ENCODE results near the gene ZBTB21.
"Not testable (repeated sequence)": the region's sequence is repeated elsewhere in the genome, so short reads cannot be mapped to it uniquely, and the experiment has no call there.

Gene ZBTB21

GRCh38 chr21:42016364-42016985 is 6.3 kb upstream of the ZBTB21 start:
- DNase-seq = no peak

- DNase-seq = no peak
Measured at GRCh38 chr21:42013931-42014330, 3.8 kb upstream of the ZBTB21 start.

- no peak for DNase-seq
Measured at GRCh38 chr21:42013376-42013775, 3.2 kb upstream of the ZBTB21 start.

GRCh38 chr21:42012763-42013329 is 2.7 kb upstream of the ZBTB21 start:
- no peak for DNase-seq

GRCh38 chr21:42012344-42012743 is 2.2 kb upstream of the ZBTB21 start:
- DNase-seq = no peak

- peak; percentile 18 for DNase-seq
Measured at GRCh38 chr21:42010507-42011495, 641 bp upstream of the ZBTB21 start.

- peak; percentile 43 for DNase-seq
Measured at GRCh38 chr21:42009018-42009830, 936 bp downstream of the ZBTB21 start.

GRCh38 chr21:42007356-42007940 is 2.7 kb downstream of the ZBTB21 start:
- peak; percentile 36 for DNase-seq

GRCh38 chr21:42006765-42007164 is 3.4 kb downstream of the ZBTB21 start:
- DNase-seq = no peak

GRCh38 chr21:42004406-42005199 is 5.6 kb downstream of the ZBTB21 start:
- no peak for DNase-seq

- peak; percentile 77 for DNase-seq
Measured at GRCh38 chr21:42003051-42003461, 7.1 kb downstream of the ZBTB21 start.

GRCh38 chr21:42002421-42002958 is 7.7 kb downstream of the ZBTB21 start:
- DNase-seq = peak; percentile 11

GRCh38 chr21:42001781-42002180 is 8.4 kb downstream of the ZBTB21 start:
- no peak for DNase-seq

GRCh38 chr21:42000908-42001307 is 9.3 kb downstream of the ZBTB21 start:
- no peak for DNase-seq

- DNase-seq = no peak
Measured at GRCh38 chr21:41997657-41998056, 12.5 kb downstream of the ZBTB21 start.

- no peak for DNase-seq
Measured at GRCh38 chr21:41995577-41995976, 14.6 kb downstream of the ZBTB21 start.

GRCh38 chr21:41994613-41995012 is 15.5 kb downstream of the ZBTB21 start:
- DNase-seq = not testable (repeated sequence)

GRCh38 chr21:41993744-41994143 is 16.4 kb downstream of the ZBTB21 start:
- no peak for DNase-seq

GRCh38 chr21:41992576-41992975 is 17.6 kb downstream of the ZBTB21 start:
- no peak for DNase-seq

- no peak for DNase-seq
Measured at GRCh38 chr21:41991659-41992058, 18.5 kb downstream of the ZBTB21 start.

GRCh38 chr21:41989698-41990097 is 20.5 kb downstream of the ZBTB21 start:
- no peak for DNase-seq

Data from inflammatory macrophage treated with lipopolysaccharide for 4 hours (primary cell).